Measurements from ENCODE around the gene RLF.
A peak's percentile ranks its signal among the peaks of the same experiment; 100 is the strongest.

The RLF gene

GRCh38 chr1:40161125-40161887, at the start of gene RLF:
TSS of gene RLF (plus strand) at chr1:40161387. CDS start at chr1:40161400, 13 bp downstream.
- peak; percentile 92 to 97 for DNase-seq

- no peak for DNase-seq
These were observed 46.8 kb upstream of the RLF start for GRCh38 chr1:40114400-40114799.

GRCh38 chr1:40120128-40120527, 41.1 kb upstream of the RLF start:
- DNase-seq = no peak

GRCh38 chr1:40122855-40123254, 38.3 kb upstream of the RLF start:
- no peak for DNase-seq

GRCh38 chr1:40130892-40131291, 30.3 kb upstream of the RLF start:
- no peak for DNase-seq

GRCh38 chr1:40132383-40133311, 28.5 kb upstream of the RLF start:
- DNase-seq = no peak

GRCh38 chr1:40133312-40133665, 27.9 kb upstream of the RLF start:
- no peak for DNase-seq

GRCh38 chr1:40133839-40134238, 27.3 kb upstream of the RLF start:
- no peak for DNase-seq

- DNase-seq = no peak
These were observed 20.8 kb upstream of the RLF start for GRCh38 chr1:40140211-40140973.

- DNase-seq = no peak
These were observed 19.2 kb upstream of the RLF start for GRCh38 chr1:40141878-40142535.

GRCh38 chr1:40143891-40144575, 17.2 kb upstream of the RLF start:
- DNase-seq = peak; percentile 49 to 52

GRCh38 chr1:40151457-40152079, 9.6 kb upstream of the RLF start:
- no peak for DNase-seq

GRCh38 chr1:40153073-40153770, 8.0 kb upstream of the RLF start:
- no peak for DNase-seq

GRCh38 chr1:40155135-40155534, 6.1 kb upstream of the RLF start:
- no peak for DNase-seq

- DNase-seq = no peak
These were observed 5.3 kb upstream of the RLF start for GRCh38 chr1:40155910-40156309.

- DNase-seq = no peak
These were observed 422 bp upstream of the RLF start for GRCh38 chr1:40160806-40161124.

GRCh38 chr1:40161888-40162397, 756 bp downstream of the RLF start:
- peak; percentile 16 to 28 for DNase-seq

GRCh38 chr1:40162753-40163441, 1.7 kb downstream of the RLF start:
- DNase-seq = no peak

GRCh38 chr1:40167317-40167716, 6.1 kb downstream of the RLF start:
- DNase-seq = no peak

GRCh38 chr1:40171036-40171435, 9.8 kb downstream of the RLF start:
- no peak for DNase-seq

All from stimulated activated CD4-positive, alpha-beta T cell treated with anti-CD3 and anti-CD28 coated beads, Interleukin-2, amount 100 ng/mL, for 48 hours (primary cell).